Measurements from ENCODE around the gene ENPP3. TPM values are rescaled to one million over a fixed set of nuclear protein-coding genes. Genes with fewer than 3 reads are reported as not detected.

The ENPP3 gene
- total RNA-seq (ENCODE audit: low replicate concordance): 0.09 and 0.50 TPM in 2 replicates

GRCh38 chr6:131636880-131637792 lies at the start of gene ENPP3:
TSS of gene ENPP3 (plus strand) at chr6:131637302. CDS start at chr6:131637385, 83 bp downstream.
- H3K4me2 ChIP-seq: no peak within 1 kb of the TSS
- H3K79me2 ChIP-seq (ENCODE audit: low read depth): no peaks in the 10 kb centered on the region
- H3K36me3 ChIP-seq: no peaks in the 10 kb centered on the region
- H3F3A ChIP-seq (ENCODE audit: low read depth): no peaks in the 10 kb centered on the region
- Mint-ChIP-seq H3K4me1 (no peaks in the 10 kb centered on the region), H3K36me3 (no peaks in the 10 kb centered on the region), H3K27me3 (ENCODE audit: insufficient read depth, low read depth) (no peaks in the 10 kb centered on the region), H3K27ac (no peak within 1 kb of the TSS), H3K9me3 (no peaks in the 10 kb centered on the region), H3K4me3 (no peak within 1 kb of the TSS)
- H4K20me1 ChIP-seq (ENCODE audit: low read depth): no peaks in the 10 kb centered on the region
- no peak within 1 kb of the TSS for H3K4me3 ChIP-seq
- no peak within 1 kb of the TSS for H3K27ac ChIP-seq
- H3K4me1 ChIP-seq: no peaks in the 10 kb centered on the region
- no peak for DNase-seq (ENCODE audit: low spot score)
- H3K27me3 ChIP-seq: no peaks in the 10 kb centered on the region
- no peaks in the 10 kb centered on the region for H3K9me3 ChIP-seq (ENCODE audit: low read depth)
- H2AFZ ChIP-seq (replicated peaks): no peak within 1 kb of the TSS
- H3K9ac ChIP-seq: no peak within 1 kb of the TSS
- TF ChIP-seq EZH2 (IDR thresholded peaks at IDR 0.05) (no peak), CTCF (IDR thresholded peaks at IDR 0.05) (no peak), EZH2phosphoT487 (IDR thresholded peaks at IDR 0.05) (no peak)

GRCh38 chr6:131587909-131588308 lies 49.2 kb upstream of the ENPP3 start:
- Histone ChIP-seq H3K4me1 (no peaks in the 10 kb centered on the region), H3K9me3 (ENCODE audit: low read depth) (no peaks in the 10 kb centered on the region), H3K4me2 (no peak overlapping the region), H3K9ac (no peak overlapping the region), H2AFZ (replicated peaks) (no peak overlapping the region), H4K20me1 (ENCODE audit: low read depth) (no peaks in the 10 kb centered on the region), H3K79me2 (ENCODE audit: low read depth) (no peaks in the 10 kb centered on the region), H3K27ac (no peak overlapping the region), H3K36me3 (peaks cover 8% of the 10 kb centered on the region), H3K4me3 (no peak overlapping the region), H3F3A (ENCODE audit: low read depth) (no peaks in the 10 kb centered on the region), H3K27me3 (no peaks in the 10 kb centered on the region)
- Mint-ChIP-seq H3K9me3 (no peaks in the 10 kb centered on the region), H3K27ac (no peak overlapping the region), H3K4me1 (no peaks in the 10 kb centered on the region), H3K36me3 (peaks cover 28% of the 10 kb centered on the region), H3K4me3 (no peak overlapping the region), H3K27me3 (ENCODE audit: insufficient read depth, low read depth) (no peaks in the 10 kb centered on the region)
- DNase-seq (ENCODE audit: low spot score): no peak
- no peak for TF ChIP-seq EZH2phosphoT487 (IDR thresholded peaks at IDR 0.05)
- TF ChIP-seq CTCF (IDR thresholded peaks at IDR 0.05): no peak
- no peak for TF ChIP-seq EZH2 (IDR thresholded peaks at IDR 0.05)

- H3K27me3 ChIP-seq: no peaks in the 10 kb centered on the region
- Mint-ChIP-seq H3K27ac (peak overlapping the region; percentile 37), H3K9me3 (no peaks in the 10 kb centered on the region), H3K27me3 (ENCODE audit: insufficient read depth, low read depth) (no peaks in the 10 kb centered on the region), H3K36me3 (peaks cover 30% of the 10 kb centered on the region), H3K4me1 (no peaks in the 10 kb centered on the region), H3K4me3 (no peak overlapping the region)
- H3K9ac ChIP-seq: no peak overlapping the region
- no peaks in the 10 kb centered on the region for H4K20me1 ChIP-seq (ENCODE audit: low read depth)
- no peak for DNase-seq (ENCODE audit: low spot score)
- H3K4me1 ChIP-seq: no peaks in the 10 kb centered on the region
- H3K9me3 ChIP-seq (ENCODE audit: low read depth): no peaks in the 10 kb centered on the region
- TF ChIP-seq CTCF (IDR thresholded peaks at IDR 0.05): no peak
- no peak for TF ChIP-seq EZH2 (IDR thresholded peaks at IDR 0.05)
- no peak for TF ChIP-seq EZH2phosphoT487 (IDR thresholded peaks at IDR 0.05)
- H3K4me3 ChIP-seq: no peak overlapping the region
- H3K4me2 ChIP-seq: no peak overlapping the region
- no peak overlapping the region for H3K27ac ChIP-seq
- H2AFZ ChIP-seq (replicated peaks): no peak overlapping the region
- H3K36me3 ChIP-seq: peaks cover 8% of the 10 kb centered on the region
- no peaks in the 10 kb centered on the region for H3F3A ChIP-seq (ENCODE audit: low read depth)
- H3K79me2 ChIP-seq (ENCODE audit: low read depth): no peaks in the 10 kb centered on the region
These were observed 48.5 kb upstream of the ENPP3 start for GRCh38 chr6:131588643-131589042.

Measured in neural progenitor cell (in vitro differentiated cells).